ENCODE results near the gene CES5A. TPM values are rescaled to one million over a fixed set of nuclear protein-coding genes. Genes with fewer than 3 reads are reported as not detected.

CES5A gene
- total RNA-seq, 2 experiments from 2014 or later = not detected

Other genes with a start within 250 kb of the CES5A start
- not detected for gene SLC6A2, start 219.4 kb downstream of the CES5A start, total RNA-seq
- not detected for gene CES1, start 42.3 kb downstream of the CES5A start, total RNA-seq

Data from activated naive CD4-positive, alpha-beta T cell treated with anti-CD3 and anti-CD28 coated beads for 36 hours (primary cell).